GM12878 (cell line): ENCODE measurements around the gene APBB1IP. TPM values are rescaled to one million over a fixed set of nuclear protein-coding genes. Genes with fewer than 3 reads are reported as not detected.

Experiments
- ATAC-seq: fragments of 200-7000 bp; cut with Tn5 transposase; 3 replicates; pipeline ENCODE4 v1.9.1; 2020; ENCODE audit warnings: mild to moderate bottlenecking, moderate library complexity
- BruUV-seq: library from RNA; stranded (reverse); fragments of 400-500 nt; replicated peaks from 2 replicates; lab custom pipeline; 2021; lab: Mats Ljungman, UMichigan
- CTCF ChIA-PET: fragments of 300-600 bp; sonication (Branson Sonifier 250); formaldehyde crosslinking; extraction: SDS; loops from one replicate; lab custom pipeline; 2021; ENCODE audit warnings: inconsistent platforms; lab: Yijun Ruan, JAX
- POLR2A ChIA-PET: fragments of 350-600 bp; formaldehyde crosslinking; extraction: SDS; loops from one replicate; lab custom pipeline; 2021; ENCODE audit warnings: inconsistent platforms; lab: Charles Lee
- RAD21 ChIA-PET: fragments of 300-600 bp; sonication (Branson Sonifier 250); formaldehyde crosslinking; loops from one replicate; lab custom pipeline; 2023; ENCODE audit warnings: antibody characterized with exemption; ENCODE audit not compliant: unreplicated experiment; lab: Charles Lee
- SMC1A ChIA-PET: fragments of 300-600 bp; sonication (Branson Sonifier 250); formaldehyde crosslinking; loops from one replicate; lab custom pipeline; 2023; ENCODE audit not compliant: unreplicated experiment, uncharacterized antibody; lab: Charles Lee
- DNase-seq: peaks from one replicate; pipeline ENCODE4 v3.0.0-alpha.2; 2011; ENCODE audit warnings: low read depth, low spot score
- FAIRE-seq: peaks from 3 replicates; lab custom pipeline; 2011; peaks lifted over from hg19 to GRCh38; lab: Jason Lieb, UNC
- H2AFZ ChIP-seq: 2 replicates; pipeline ENCODE4 v1.6.0; 2011; ENCODE audit warnings: low read depth, low read length, control low read depth; ENCODE audit not compliant: control insufficient read depth
- H3K27ac ChIP-seq: 2 replicates; pipeline ENCODE4 v1.5.1; 2011; ENCODE audit warnings: control low read depth; ENCODE audit not compliant: control insufficient read depth, insufficient read depth
- H3K27me3 ChIP-seq, 2 experiments: replicated peaks in 1 of 2; 2 replicates each; pipeline versions ENCODE4 v1.6.0 to v1.6.1; 2011; ENCODE audit warnings: low read length in 1 of 2; ENCODE audit not compliant: control insufficient read depth in 2 of 2, insufficient read depth in 2 of 2
- H3K36me3 ChIP-seq, 2 experiments: 2 replicates each; pipeline ENCODE4 v1.5.1; 2011; ENCODE audit warnings: low read length in 1 of 2; ENCODE audit not compliant: control insufficient read depth in 2 of 2, insufficient read depth in 2 of 2
- H3K4me1 ChIP-seq: 2 replicates; pipeline ENCODE4 v1.6.1; 2011; ENCODE audit warnings: mild to moderate bottlenecking, low read length, moderate library complexity, mixed read lengths; ENCODE audit not compliant: control insufficient read depth, insufficient read depth
- H3K4me2 ChIP-seq: 2 replicates; pipeline ENCODE4 v1.6.0; 2011; ENCODE audit warnings: control low read depth; ENCODE audit not compliant: control insufficient read depth, insufficient read depth
- H3K4me3 ChIP-seq: fragments of 200-600 bp; sonication (generic); 2 replicates; pipeline ENCODE4 v1.5.1; 2016
- H3K79me2 ChIP-seq: 2 replicates; pipeline ENCODE4 v1.6.0; 2011; ENCODE audit warnings: low read length; ENCODE audit not compliant: control insufficient read depth, insufficient read depth
- H3K9ac ChIP-seq: 2 replicates; pipeline ENCODE4 v1.8.0; 2011; ENCODE audit warnings: low read length, control low read depth, mixed read lengths; ENCODE audit not compliant: control insufficient read depth, insufficient read depth
- H3K9me3 ChIP-seq: replicated peaks from 3 replicates; pipeline ENCODE4 v1.5.1; 2011; ENCODE audit warnings: mild to moderate bottlenecking, low read length; ENCODE audit not compliant: control insufficient read depth, insufficient read depth
- H4K20me1 ChIP-seq: 2 replicates; pipeline ENCODE4 v1.6.0; 2011; ENCODE audit not compliant: control insufficient read depth, insufficient read depth
- BCL3 ChIP-seq: IDR thresholded peaks from 2 replicates; pipeline ENCODE4 v1.6.1; 2011; ENCODE audit warnings: borderline replicate concordance, low read depth, mild to moderate bottlenecking, moderate library complexity, low read length; ENCODE audit not compliant: insufficient read depth, poor library complexity, severe bottlenecking
- CEBPB ChIP-seq, 2 experiments: fragments of 150-350 bp in 1 of 2; IDR thresholded peaks; 2 replicates each; pipeline ENCODE4 v1.6.1; 2012 to 2014; ENCODE audit warnings: low read depth in 2 of 2, low read length in 2 of 2, borderline replicate concordance in 1 of 2, inconsistent platforms in 1 of 2
- MXI1 ChIP-seq: fragments of 150-350 bp; IDR thresholded peaks from 2 replicates; pipeline ENCODE4 v1.6.1; 2011; ENCODE audit warnings: low read depth, mild to moderate bottlenecking, inconsistent platforms, low read length, improper control_type of control experiment
- NFYB ChIP-seq: IDR thresholded peaks from 2 replicates; pipeline ENCODE4 v1.6.1; 2011; ENCODE audit warnings: low read depth, mild to moderate bottlenecking, low read length, improper control_type of control experiment, moderate library complexity; ENCODE audit not compliant: insufficient read depth
- WGBS: methylation state at CpG from one replicate; pipeline ENCODE4 v1.1.6; 2016; ENCODE audit warnings: low lambda C conversion rate; ENCODE audit not compliant: insufficient replicate concordance, insufficient coverage; ENCODE audit errors: missing lambda C conversion rate; 5-methylcytosine and 5-hydroxymethylcytosine counted together
- in situ Hi-C: fragments of 300-500 bp; cut with MboI; formaldehyde crosslinking; loops from 9 replicates; pipeline ENCODE4 v1.14.3; 2018; ENCODE audit warnings: mixed read lengths
- intact Hi-C: fragments of 100-400 bp; cut with micrococcal nuclease; formaldehyde crosslinking; loops from one replicate; pipeline ENCODE4 v1.14.2; 2022; ENCODE audit not compliant: unreplicated experiment
- polyA plus RNA-seq, 11 experiments: library from polyadenylated mRNA; depleted of rRNA in 4 of 11; unstranded in 6 of 11; stranded (reverse) in 5 of 11; fragments of >200 nt; fragmentation: Nextera tagmentation in 4 of 11; fragmentation: Illumina TruSeq in 1 of 11; extraction: Ambion mirVana in 4 of 11; extraction: Trizol in 1 of 11; gene quantifications; 1 replicate in 1 of 11; 2 replicates in 10 of 11; pipeline versions ENCODE4 v1.2.1 to v1.2.3, GENCODE V29; 2011 to 2016; ENCODE audit warnings: inconsistent platforms in 2 of 11, missing spikeins in 2 of 11, low read depth in 1 of 11
- small RNA-seq: library from RNA; depleted of rRNA; stranded (forward); fragments of <200 nt; gene quantifications from one replicate; pipeline ENCODE3, GENCODE V24; 2014
- total RNA-seq, 4 experiments: library from RNA; depleted of rRNA in 3 of 4; stranded (reverse); fragments of >200 nt in 3 of 4; fragmentation: Illumina TruSeq in 1 of 4; extraction: Trizol in 1 of 4; gene quantifications; 2 replicates each; pipeline versions ENCODE4 v1.2.1 to v1.2.3, GENCODE V29; 2013 to 2021

APBB1IP gene
- total and polyA plus RNA-seq, 10 of the 15 experiments (the other 5 are each of a cell fraction or from before 2014, with no cell fraction given), result 7.3 to 67.4 (median 19.9) TPM

- no peak overlapping the region for H3K4me2 ChIP-seq
- intact Hi-C loops, result no loop called here
- ATAC-seq, result no peak
Measured at GRCh38 chr10:26612151-26612915, 174.2 kb downstream of the APBB1IP start.

More at GRCh38 chr10:26612151-26612915, 174.2 kb downstream of the APBB1IP start:
- H3K27ac ChIP-seq, result no peak overlapping the region
- H3K27me3 ChIP-seq, result no peaks in the 10 kb centered on the region
- H3K4me3 ChIP-seq, result no peak overlapping the region
- RAD21 ChIA-PET, result interaction anchor here (0.6 to 0.7 kb wide), 3 partner anchors 53 to 276 kb away, joined by 3 read pairs; no protein-coding TSS in a partner anchor
- no peaks in the 10 kb centered on the region for H3K4me1 ChIP-seq
- SMC1A ChIA-PET, result interaction anchor here (0.8 to 1.3 kb wide), 3 partner anchors 8 to 269 kb away, joined by 3 read pairs; no protein-coding TSS in a partner anchor
- DNase-seq (no peak), FAIRE-seq (no peak)
- in situ Hi-C loops, result no loop called here
- POLR2A ChIA-PET, result no interaction called here
- H3K36me3 ChIP-seq, result no peaks in the 10 kb centered on the region
- H3K79me2 ChIP-seq, result no peaks in the 10 kb centered on the region
- WGBS, result 63% methylated on average over 5 of the region's 5 CpGs
- no peak overlapping the region for H3K9ac ChIP-seq
- no TSS peak for BruUV-seq
- H3K9me3 ChIP-seq, result no peaks in the 10 kb centered on the region
- H4K20me1 ChIP-seq, result no peaks in the 10 kb centered on the region
- CTCF ChIA-PET, result interaction anchor here (2.1 kb wide), 1 partner anchor 277 kb away, joined by 4 read pairs; no protein-coding TSS in a partner anchor
- H2AFZ ChIP-seq, result no peak overlapping the region
- no peak for TF ChIP-seq MXI1
- no peak for TF ChIP-seq BCL3
- no peak for TF ChIP-seq CEBPB (IDR thresholded peaks at IDR 0.05; ENCODE audit: borderline replicate concordance in 1 of 2, low read depth in 2 of 2, low read length in 2 of 2)
- no peak for TF ChIP-seq NFYB

Small RNA genes lying within 50 kb of the gene (small RNA-seq; reads per million reads assigned to genes)
- not detected for gene RNA5SP307

Other genes with a start within 250 kb of the APBB1IP start
- gene GAD2, start 221.6 kb upstream of the APBB1IP start, total RNA-seq (2014; rRNA removed), result not detected in 2 replicates
- not detected in 2 replicates for gene GAD2, start 221.6 kb upstream of the APBB1IP start, total RNA-seq (2014; rRNA removed; fragmentation: Illumina TruSeq; extraction: Trizol)
- gene GAD2, start 221.6 kb upstream of the APBB1IP start, total RNA-seq (2021), result not detected in 2 replicates
- not detected in 2 replicates for gene GAD2, start 221.6 kb upstream of the APBB1IP start, polyA plus RNA-seq (2011; rRNA removed)
- gene GAD2, start 221.6 kb upstream of the APBB1IP start, polyA plus RNA-seq (2014; fragmentation: Illumina TruSeq; extraction: Trizol), result not detected in 2 replicates
- not detected for gene GAD2, start 221.6 kb upstream of the APBB1IP start, polyA plus RNA-seq (2014; fragmentation: Nextera tagmentation; extraction: Ambion mirVana)
- gene GAD2, start 221.6 kb upstream of the APBB1IP start, polyA plus RNA-seq (2014; rRNA removed), result not detected in 2 replicates
- not detected for gene GAD2, start 221.6 kb upstream of the APBB1IP start, polyA plus RNA-seq (2016; fragmentation: Nextera tagmentation; extraction: Ambion mirVana)